IMR-90 (cell line): ENCODE results near the gene ATP11B. TPM values are rescaled to one million over a fixed set of nuclear protein-coding genes. Genes with fewer than 3 reads are reported as not detected.

ENCODE experiments used
- ATAC-seq: fragments of 200-7000 bp; cut with Tn5 transposase; 2 replicates; pipeline ENCODE4 v1.9.1; 2020; ENCODE audit warnings: low read depth, mild to moderate bottlenecking, moderate library complexity
- BruUV-seq: library from RNA; stranded (reverse); fragments of 400-500 nt; replicated peaks from 2 replicates; lab custom pipeline; 2021; lab: Mats Ljungman, UMichigan
- CTCF ChIA-PET: fragments of 300-600 bp; formaldehyde crosslinking; extraction: SDS; loops from one replicate; lab custom pipeline; 2021; ENCODE audit warnings: antibody characterized with exemption; lab: Yijun Ruan, JAX
- POLR2A ChIA-PET: fragments of 300-600 bp; sonication (Branson Sonifier 250); formaldehyde crosslinking; loops from one replicate; lab custom pipeline; 2022; ENCODE audit warnings: antibody characterized with exemption; ENCODE audit not compliant: unreplicated experiment; lab: Charles Lee
- DNase-seq: peaks from one replicate; pipeline ENCODE4 v3.0.0; 2013
- H2AFZ ChIP-seq: replicated peaks from 2 replicates; pipeline ENCODE3; 2013; ENCODE audit warnings: low read length, mild to moderate bottlenecking; ENCODE audit not compliant: poor library complexity
- H2AK5ac ChIP-seq: 2 replicates; pipeline ENCODE4 v1.6.1; 2013; ENCODE audit warnings: low read depth, low read length, inconsistent platforms
- H2AK9ac ChIP-seq: replicated peaks from 2 replicates; pipeline ENCODE3; 2013; ENCODE audit warnings: mild to moderate bottlenecking, low read depth, low read length, moderate library complexity; ENCODE audit not compliant: poor library complexity
- H2BK120ac ChIP-seq: 2 replicates; pipeline ENCODE4 v1.6.1; 2013; ENCODE audit warnings: low read depth, low read length, inconsistent platforms
- H2BK15ac ChIP-seq: 3 replicates; pipeline ENCODE4 v1.6.1; 2013; ENCODE audit warnings: low read depth, low read length, inconsistent platforms
- H2BK20ac ChIP-seq: 2 replicates; pipeline ENCODE4 v1.6.1; 2013; ENCODE audit warnings: low read depth, mild to moderate bottlenecking, inconsistent platforms, low read length, moderate library complexity
- H2BK5ac ChIP-seq: 2 replicates; pipeline ENCODE4 v1.6.1; 2013; ENCODE audit warnings: mild to moderate bottlenecking, low read depth, low read length, inconsistent platforms; ENCODE audit not compliant: poor library complexity, severe bottlenecking
- H3K14ac ChIP-seq: replicated peaks from 2 replicates; pipeline ENCODE4 v1.6.1; 2013; ENCODE audit warnings: low read depth, low read length, inconsistent platforms
- H3K18ac ChIP-seq: 2 replicates; pipeline ENCODE4 v1.6.1; 2013; ENCODE audit warnings: low read depth, low read length, control low read depth
- H3K23ac ChIP-seq: 2 replicates; pipeline ENCODE4 v1.6.1; 2013; ENCODE audit warnings: low read depth, low read length, inconsistent platforms
- H3K27ac ChIP-seq: 2 replicates; pipeline ENCODE4 v1.5.1; 2013; ENCODE audit warnings: mild to moderate bottlenecking, control low read depth, low read length; ENCODE audit not compliant: insufficient read depth
- H3K27me3 ChIP-seq: 2 replicates; pipeline ENCODE4 v1.6.1; 2013; ENCODE audit warnings: low read length; ENCODE audit not compliant: control insufficient read depth, insufficient read depth
- H3K36me3 ChIP-seq: 2 replicates; pipeline ENCODE4 v1.6.1; 2013; ENCODE audit warnings: low read length, mixed read lengths; ENCODE audit not compliant: control insufficient read depth, insufficient read depth
- H3K4ac ChIP-seq: 2 replicates; pipeline ENCODE4 v1.6.1; 2013; ENCODE audit warnings: low read depth, low read length, inconsistent platforms
- H3K4me1 ChIP-seq: 2 replicates; pipeline ENCODE4 v1.6.1; 2013; ENCODE audit warnings: low read length, mixed read lengths; ENCODE audit not compliant: control insufficient read depth, insufficient read depth
- H3K4me2 ChIP-seq: 2 replicates; pipeline ENCODE4 v1.6.1; 2013; ENCODE audit warnings: low read depth, mild to moderate bottlenecking, control low read depth, low read length, moderate library complexity
- H3K4me3 ChIP-seq: 2 replicates; pipeline ENCODE4 v1.5.1; 2013; ENCODE audit warnings: low read depth, mild to moderate bottlenecking, control low read depth, low read length, moderate library complexity; ENCODE audit not compliant: insufficient read depth
- H3K56ac ChIP-seq: 2 replicates; pipeline ENCODE4 v1.6.1; 2013; ENCODE audit warnings: low read length, inconsistent platforms; ENCODE audit not compliant: insufficient read depth; ENCODE audit errors: extremely low read depth
- H3K79me1 ChIP-seq, 2 experiments: 2 replicates each; pipeline ENCODE4 v1.6.1; 2013; ENCODE audit warnings: low read length in 2 of 2, inconsistent platforms in 1 of 2, low read depth in 1 of 2
- H3K9ac ChIP-seq: 2 replicates; pipeline ENCODE4 v1.6.1; 2013; ENCODE audit warnings: low read depth, low read length, control low read depth
- H3K9me1 ChIP-seq: 2 replicates; pipeline ENCODE4 v1.6.1; 2013; ENCODE audit warnings: low read length, inconsistent platforms; ENCODE audit not compliant: insufficient read depth
- H3K9me3 ChIP-seq: 2 replicates; pipeline ENCODE4 v1.6.1; 2013; ENCODE audit warnings: low read length; ENCODE audit not compliant: control insufficient read depth, insufficient read depth
- H4K20me1 ChIP-seq: 2 replicates; pipeline ENCODE4 v1.6.1; 2013; ENCODE audit warnings: low read length, inconsistent platforms; ENCODE audit not compliant: insufficient read depth
- H4K5ac ChIP-seq: 2 replicates; pipeline ENCODE4 v1.6.1; 2013; ENCODE audit warnings: mild to moderate bottlenecking, low read depth, low read length, control low read depth
- H4K8ac ChIP-seq, 2 experiments: 2 replicates each; pipeline ENCODE4 v1.6.1; 2013; ENCODE audit warnings: low read depth in 2 of 2, low read length in 2 of 2, control low read depth in 1 of 2, inconsistent platforms in 1 of 2
- H4K91ac ChIP-seq: 2 replicates; pipeline ENCODE4 v1.6.1; 2013; ENCODE audit warnings: low read depth, low read length, inconsistent platforms; ENCODE audit not compliant: insufficient read depth
- CEBPB ChIP-seq: IDR thresholded peaks from 2 replicates; pipeline ENCODE4 v1.6.1; 2012; ENCODE audit warnings: low read depth, low read length, improper control_type of control experiment
- FOS ChIP-seq: fragments of 150-350 bp; IDR thresholded peaks from 2 replicates; pipeline ENCODE4 v1.6.1; 2016; ENCODE audit warnings: low read depth, low read length
- MAZ ChIP-seq: IDR thresholded peaks from 2 replicates; pipeline ENCODE4 v1.6.1; 2012; ENCODE audit warnings: low read depth, mild to moderate bottlenecking, low read length, improper control_type of control experiment, moderate library complexity, borderline replicate concordance
- MXI1 ChIP-seq: IDR thresholded peaks from 2 replicates; pipeline ENCODE4 v1.6.1; 2012; ENCODE audit warnings: low read depth, mild to moderate bottlenecking, low read length, moderate library complexity, borderline replicate concordance
- WGBS, 2 experiments: methylation state at CpG; one replicate each; pipeline versions ENCODE4 v1.1.5 to v1.1.7; 2013; ENCODE audit warnings: missing lambda C conversion rate in 2 of 2; ENCODE audit not compliant: insufficient read length in 1 of 2; ENCODE audit errors: extremely low coverage in 2 of 2; 5-methylcytosine and 5-hydroxymethylcytosine counted together
- dilution Hi-C: fragments of 300-500 bp; cut with HindIII; formaldehyde crosslinking; loops from one replicate; pipeline ENCODE4 v1.14.3; 2018; ENCODE audit warnings: low sequenced_read_pairs; ENCODE audit not compliant: unreplicated experiment
- in situ Hi-C: fragments of 300-500 bp; cut with MboI; formaldehyde crosslinking; loops from 3 replicates; pipeline ENCODE4 v1.14.3; 2019; ENCODE audit warnings: low sequenced_read_pairs, inconsistent platforms, mixed read lengths
- intact Hi-C: fragments of 100-400 bp; cut with micrococcal nuclease; formaldehyde crosslinking; loops from 2 replicates; pipeline ENCODE4 v1.10.0; 2022
- polyA plus RNA-seq, 3 experiments: library from polyadenylated mRNA; depleted of rRNA; stranded (reverse); fragments of >200 nt; gene quantifications; 2 replicates each; pipeline ENCODE4 v1.2.3, GENCODE V29; 2012; ENCODE audit warnings: low replicate concordance in 1 of 3
- total RNA-seq: library from RNA; depleted of rRNA; stranded (reverse); fragments of >200 nt; gene quantifications from 2 replicates; pipeline ENCODE4 v1.2.3, GENCODE V29; 2012

Gene ATP11B
- total and polyA plus RNA-seq, 2 of the 4 experiments (the other 2 are of a cell fraction) = 10.0 to 39.6 TPM

DNA sequence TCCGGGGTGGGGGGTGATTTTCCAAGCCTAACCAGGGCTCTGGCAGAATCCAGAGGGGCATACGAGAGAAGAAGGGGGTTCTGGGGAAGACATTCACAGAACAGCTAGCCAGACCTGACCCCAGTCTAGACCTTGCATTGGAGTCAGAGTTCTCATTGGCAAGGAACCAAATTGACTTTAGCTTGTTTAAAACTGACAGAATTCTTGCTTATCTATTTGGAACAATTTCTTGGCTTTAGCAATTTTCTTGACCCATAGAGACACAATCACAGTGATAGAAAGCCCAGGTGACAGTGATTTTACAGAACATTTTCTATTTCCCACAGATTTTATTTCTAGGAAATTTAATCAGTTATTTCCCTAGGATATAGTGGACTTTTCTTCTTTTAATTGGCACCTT lies 23.6 kb upstream of the ATP11B start:
- no peaks in the 10 kb centered on the region for H3K27me3 ChIP-seq
- H3K79me1 ChIP-seq = no peaks in the 10 kb centered on the region
- in situ Hi-C loops (no loop called here), dilution Hi-C loops (no loop called here), intact Hi-C loops (no loop called here)
- no peak overlapping the region for H2BK20ac ChIP-seq
- no peak overlapping the region for H4K8ac ChIP-seq
- TF ChIP-seq MXI1 (no peak), CEBPB (no peak), FOS (no peak), MAZ (no peak)
- no peak overlapping the region for H3K9ac ChIP-seq
- no peak overlapping the region for H2BK5ac ChIP-seq
- POLR2A ChIA-PET = no interaction called here
- H3K4me3 ChIP-seq = no peak overlapping the region
- no peak overlapping the region for H3K14ac ChIP-seq
- no TSS peak for BruUV-seq
- H3K18ac ChIP-seq = no peak overlapping the region
- H4K20me1 ChIP-seq = no peaks in the 10 kb centered on the region
- no peak overlapping the region for H2BK15ac ChIP-seq
- ATAC-seq (no peak), DNase-seq (no peak)
- H3K9me3 ChIP-seq = no peaks in the 10 kb centered on the region
- no peaks in the 10 kb centered on the region for H3K9me1 ChIP-seq
- no CpG with 5 or more reads among the region's 2 CpGs for WGBS, 2 experiments
- H3K27ac ChIP-seq = no peak overlapping the region
- no peaks in the 10 kb centered on the region for H3K36me3 ChIP-seq
- no peak overlapping the region for H3K4ac ChIP-seq
- H2AFZ ChIP-seq = no peak overlapping the region
- H3K23ac ChIP-seq = no peak overlapping the region
- H4K91ac ChIP-seq = no peak overlapping the region
- H3K4me2 ChIP-seq = no peak overlapping the region
- no peak overlapping the region for H2BK120ac ChIP-seq
- H3K4me1 ChIP-seq = no peaks in the 10 kb centered on the region
- H3K56ac ChIP-seq = no peak overlapping the region
- H2AK5ac ChIP-seq = no peak overlapping the region
- H4K5ac ChIP-seq = no peak overlapping the region
- no peak overlapping the region for H2AK9ac ChIP-seq
- CTCF ChIA-PET = no interaction called here
